Fibroblast of the aortic adventitia (primary cell): ENCODE measurements around the gene PRKG1. TPM values are rescaled to one million over a fixed set of nuclear protein-coding genes. Genes with fewer than 3 reads are reported as not detected.

Experiments used
- DNase-seq: peaks from one replicate; pipeline ENCODE4 v3.0.0-alpha.2; 2010; ENCODE audit warnings: low read depth
- H3K4me3 ChIP-seq: 2 replicates; pipeline ENCODE4 v1.5.1; 2011; ENCODE audit warnings: low read depth, mild to moderate bottlenecking, control low read depth, low read length, moderate library complexity
- total RNA-seq: library from RNA; depleted of rRNA; stranded (reverse); fragments of >200 nt; gene quantifications from 2 replicates; pipeline ENCODE4 v1.2.3, GENCODE V29; 2012; ENCODE audit warnings: low replicate concordance
- TF ChIP-seq, protein P1 (sequence below): IDR thresholded peaks from 2 replicates; pipeline ENCODE4 v1.5.1; 2011; ENCODE audit warnings: mild to moderate bottlenecking, low read length, control low read depth, inconsistent platforms; ENCODE audit not compliant: insufficient read depth

The PRKG1 gene
- total RNA-seq, 1 donor, result 45.6 TPM

GRCh38 chr10:51230887-51231585, 156.7 kb downstream of the PRKG1 start:
- H3K4me3 ChIP-seq, result no peak overlapping the region
- DNase-seq, result no peak
- TF ChIP-seq, protein P1, sequence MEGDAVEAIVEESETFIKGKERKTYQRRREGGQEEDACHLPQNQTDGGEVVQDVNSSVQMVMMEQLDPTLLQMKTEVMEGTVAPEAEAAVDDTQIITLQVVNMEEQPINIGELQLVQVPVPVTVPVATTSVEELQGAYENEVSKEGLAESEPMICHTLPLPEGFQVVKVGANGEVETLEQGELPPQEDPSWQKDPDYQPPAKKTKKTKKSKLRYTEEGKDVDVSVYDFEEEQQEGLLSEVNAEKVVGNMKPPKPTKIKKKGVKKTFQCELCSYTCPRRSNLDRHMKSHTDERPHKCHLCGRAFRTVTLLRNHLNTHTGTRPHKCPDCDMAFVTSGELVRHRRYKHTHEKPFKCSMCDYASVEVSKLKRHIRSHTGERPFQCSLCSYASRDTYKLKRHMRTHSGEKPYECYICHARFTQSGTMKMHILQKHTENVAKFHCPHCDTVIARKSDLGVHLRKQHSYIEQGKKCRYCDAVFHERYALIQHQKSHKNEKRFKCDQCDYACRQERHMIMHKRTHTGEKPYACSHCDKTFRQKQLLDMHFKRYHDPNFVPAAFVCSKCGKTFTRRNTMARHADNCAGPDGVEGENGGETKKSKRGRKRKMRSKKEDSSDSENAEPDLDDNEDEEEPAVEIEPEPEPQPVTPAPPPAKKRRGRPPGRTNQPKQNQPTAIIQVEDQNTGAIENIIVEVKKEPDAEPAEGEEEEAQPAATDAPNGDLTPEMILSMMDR, result no peak

DNA sequence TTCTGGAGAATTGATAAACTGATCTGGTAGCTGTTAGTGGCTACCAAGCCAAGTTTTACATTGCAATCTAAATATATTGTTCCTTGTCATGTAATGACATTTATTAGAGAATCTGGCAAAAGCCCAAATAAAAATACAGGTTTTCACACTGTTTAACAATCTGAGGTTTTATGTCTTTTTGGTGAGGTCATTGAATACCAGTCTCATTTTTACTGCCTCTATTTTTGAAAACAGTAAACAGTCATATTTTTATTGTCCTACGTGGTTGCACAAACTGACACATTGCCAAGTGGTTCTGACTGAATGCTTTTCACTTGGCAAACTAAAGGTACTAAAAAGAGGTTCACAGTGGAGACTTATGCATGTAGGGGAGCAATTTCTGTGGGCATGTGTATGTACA, 157.5 kb downstream of the PRKG1 start:
- TF ChIP-seq, protein P1, result no peak
- no peak overlapping the region for H3K4me3 ChIP-seq
- DNase-seq, result no peak

DNA sequence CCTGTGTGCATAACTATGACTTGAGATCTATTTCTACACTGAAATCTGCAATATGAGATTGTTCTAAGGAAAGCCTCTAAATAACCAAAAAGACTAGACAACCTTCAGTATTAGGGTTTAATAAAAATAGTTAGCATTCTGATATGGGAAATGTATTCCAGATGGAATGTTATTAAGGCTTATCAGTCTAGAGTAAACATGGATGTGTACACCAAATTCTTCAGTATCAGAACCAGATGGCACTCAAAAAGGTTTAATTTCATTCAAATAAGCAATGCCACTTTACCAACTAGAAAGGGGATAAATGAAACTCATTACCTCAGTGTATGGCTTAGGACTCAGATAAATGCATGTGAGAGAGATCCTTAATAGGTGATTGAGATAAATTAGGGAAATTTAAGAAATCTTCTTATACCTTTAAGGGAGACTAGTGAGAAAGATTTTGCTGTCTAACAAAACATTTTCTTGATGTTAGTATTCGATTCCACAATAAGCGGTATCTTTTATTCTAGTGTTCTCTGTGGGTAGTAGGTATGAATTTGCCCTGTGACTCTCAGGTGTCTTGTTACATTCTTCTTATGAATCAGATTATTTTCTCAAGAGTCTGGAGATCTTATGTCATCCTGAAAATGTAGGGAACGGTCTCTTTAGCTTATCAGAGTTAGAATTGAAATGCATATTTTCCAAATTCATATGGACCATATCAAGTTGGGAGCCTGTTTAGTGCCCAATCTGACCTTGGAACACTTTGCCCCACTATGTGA, 159.2 kb downstream of the PRKG1 start:
- H3K4me3 ChIP-seq, result no peak overlapping the region
- TF ChIP-seq, protein P1, result no peak
- DNase-seq, result no peak

DNA sequence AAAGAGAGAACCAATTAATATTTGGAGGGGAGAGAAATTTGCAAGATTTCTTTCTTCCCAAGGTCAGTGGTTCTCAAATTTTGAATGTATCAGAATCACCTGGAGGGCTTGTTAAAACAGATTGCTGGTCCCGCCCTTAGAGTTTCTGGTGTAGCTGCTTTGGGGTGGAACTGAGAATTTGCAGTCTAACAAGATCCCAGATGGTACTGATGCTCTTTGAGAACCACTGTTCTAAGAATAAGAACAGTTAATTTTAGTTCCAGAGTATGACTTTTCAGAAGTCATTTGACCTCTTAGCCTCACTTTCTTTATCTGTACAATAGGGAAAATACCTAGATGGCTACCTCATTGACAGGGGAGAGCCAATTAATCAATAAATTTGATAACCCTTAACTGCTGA, 161.6 kb downstream of the PRKG1 start:
- no peak overlapping the region for H3K4me3 ChIP-seq
- no peak for DNase-seq
- TF ChIP-seq, protein P1, result no peak

DNA sequence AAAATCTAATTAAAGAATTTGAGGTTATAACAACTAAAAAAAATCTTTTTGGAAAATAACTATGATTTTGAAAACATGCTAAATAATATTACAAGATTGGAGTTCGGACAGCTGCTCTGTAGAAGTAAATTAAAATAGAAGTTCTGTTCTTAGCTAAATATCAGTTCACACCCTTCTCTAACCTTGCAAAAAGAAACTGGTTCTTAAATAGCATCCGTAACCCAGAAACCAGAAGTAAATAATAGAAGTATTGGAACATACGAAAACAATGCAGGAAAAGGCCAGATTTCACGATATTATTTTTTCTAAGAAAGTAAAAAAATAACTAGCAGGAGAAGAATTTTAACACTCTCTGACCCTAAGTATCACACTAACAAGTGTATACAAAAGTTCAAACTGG, 164.7 kb downstream of the PRKG1 start:
- H3K4me3 ChIP-seq, result no peak overlapping the region
- no peak for DNase-seq
- TF ChIP-seq, protein P1, result no peak

DNA sequence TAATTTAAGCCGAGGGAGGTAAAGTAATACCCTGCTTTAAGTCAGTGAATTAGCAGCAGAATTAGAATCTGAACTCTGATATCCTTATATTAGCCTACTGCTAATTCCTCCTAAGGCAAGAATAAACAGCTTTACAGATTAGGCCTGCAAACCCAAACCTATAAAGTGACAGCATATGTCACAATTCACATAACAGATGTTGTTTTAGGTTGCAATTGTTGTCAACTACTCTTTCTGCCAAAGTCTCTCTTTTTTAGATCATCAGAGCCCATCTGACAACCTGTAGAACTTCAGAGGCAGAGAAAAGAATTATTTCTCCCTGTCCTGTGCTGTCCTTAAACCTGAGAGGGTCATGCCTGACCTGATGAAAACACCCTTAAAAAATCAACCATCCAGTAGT, 167.2 kb downstream of the PRKG1 start:
- no peak overlapping the region for H3K4me3 ChIP-seq
- no peak for DNase-seq
- TF ChIP-seq, protein P1, result no peak
